ENCODE results near the gene CHM. TPM values are rescaled to one million over a fixed set of nuclear protein-coding genes. Genes with fewer than 3 reads are reported as not detected.

CHM gene
- total RNA-seq, 1 donor = 32.0 TPM

- no peak for DNase-seq (ENCODE audit: low read depth)
- no peak overlapping the region for H3K4me3 ChIP-seq (ENCODE audit: low read depth, low read length)
- TF ChIP-seq CTCF (IDR thresholded peaks at IDR 0.05; ENCODE audit: insufficient read depth, low read depth, low read length) = no peak
These were observed 232.1 kb downstream of the CHM start for GRCh38 chrX:85815203-85815751.

Small RNA genes lying within 50 kb of the gene (small RNA-seq; reads per million reads assigned to genes)
- not detected for gene AL022401.1
- 17,012 reads per million, percentile 100 among the genes with 10 or more reads in this experiment for gene MIR361
- gene NDUFA5P7 = not detected
- not detected for gene RF00019

Other genes starting within 250 kb of the CHM start
- under 0.01 and 0.32 TPM in 2 replicates for gene DACH2, start 100.9 kb upstream of the CHM start, total RNA-seq

Data from fibroblast of villous mesenchyme (primary cell).